GM12892 (cell line): ENCODE data around the gene ABI3. TPM values are rescaled to one million over a fixed set of nuclear protein-coding genes. Genes with fewer than 3 reads are reported as not detected.
"Not testable (repeated sequence)": the region's sequence is repeated elsewhere in the genome, so short reads cannot be mapped to it uniquely, and the experiment has no call there.

ENCODE experiments used
- DNase-seq: peaks from one replicate; pipeline ENCODE4 v3.0.0; 2011; ENCODE audit not compliant: insufficient read length
- FAIRE-seq: peaks from 2 replicates; lab custom pipeline; 2011; peaks lifted over from hg19 to GRCh38; lab: Jason Lieb, UNC
- POLR2A ChIP-seq: IDR thresholded peaks from 2 replicates; pipeline ENCODE4 v1.6.1; 2011; ENCODE audit warnings: low read depth, low read length, control low read depth
- POLR2AphosphoS5 ChIP-seq: IDR thresholded peaks from 2 replicates; pipeline ENCODE4 v1.6.1; 2011; ENCODE audit warnings: low read depth, low read length, control low read depth
- TAF1 ChIP-seq: IDR thresholded peaks from 2 replicates; pipeline ENCODE4 v1.6.1; 2011; ENCODE audit warnings: low read depth, mild to moderate bottlenecking, control low read depth, low read length, borderline replicate concordance
- polyA plus RNA-seq: library from polyadenylated mRNA; unstranded; fragments of >200 nt; gene quantifications from one replicate; pipeline ENCODE4 v1.2.1, GENCODE V29; 2012; ENCODE audit warnings: missing spikeins, inconsistent platforms; ENCODE audit not compliant: missing spikeins

ABI3 gene
- polyA plus RNA-seq: 22.7 TPM

GRCh38 chr17:49210158-49211029 lies at the start of gene ABI3, which contains the start of gene GNGT2:
TSS of gene ABI3 (plus strand) at chr17:49210707. CDS start at chr17:49210725, 18 bp downstream.
TSS of gene GNGT2 (minus strand) at chr17:49210574. CDS start at chr17:49207422, 3,152 bp downstream.
- TF ChIP-seq POLR2AphosphoS5 (peak; percentile 97), POLR2A (peak; percentile 97), TAF1 (peak; percentile 98)
- FAIRE-seq: peak; percentile 97
- peak; percentile 92 for DNase-seq

- FAIRE-seq (no peak), DNase-seq (no peak)
- no peak for TF ChIP-seq POLR2AphosphoS5
- TF ChIP-seq TAF1: no peak
- TF ChIP-seq POLR2A: no peak
Observed at GRCh38 chr17:49162866-49163265, 47.6 kb upstream of the ABI3 start.

GRCh38 chr17:49165143-49165542 lies 45.4 kb upstream of the ABI3 start:
- DNase-seq: no peak
- TF ChIP-seq POLR2AphosphoS5: no peak
- TF ChIP-seq TAF1: no peak
- no peak for TF ChIP-seq POLR2A
- FAIRE-seq: no peak

GRCh38 chr17:49168706-49169105 lies 41.8 kb upstream of the ABI3 start:
- DNase-seq: no peak
- TF ChIP-seq TAF1 (no peak), POLR2A (no peak), POLR2AphosphoS5 (no peak)
- no peak for FAIRE-seq

- TF ChIP-seq POLR2A: no peak
- no peak for TF ChIP-seq TAF1
- TF ChIP-seq POLR2AphosphoS5: no peak
- DNase-seq (no peak), FAIRE-seq (no peak)
Observed at GRCh38 chr17:49170216-49170615, 40.3 kb upstream of the ABI3 start.

- not testable (repeated sequence) for FAIRE-seq, DNase-seq
Observed at GRCh38 chr17:49170711-49171110, 39.8 kb upstream of the ABI3 start.

- not testable (repeated sequence) for DNase-seq, FAIRE-seq
Observed at GRCh38 chr17:49175978-49176377, 34.5 kb upstream of the ABI3 start.

- TF ChIP-seq TAF1 (no peak), POLR2AphosphoS5 (no peak), POLR2A (no peak)
- FAIRE-seq: peak; percentile 48
- DNase-seq: peak; percentile 25
Observed at GRCh38 chr17:49180303-49180702, 30.2 kb upstream of the ABI3 start.

- TF ChIP-seq POLR2A: no peak
- TF ChIP-seq POLR2AphosphoS5: no peak
- TF ChIP-seq TAF1: no peak
- FAIRE-seq: no peak
- no peak for DNase-seq
Observed at GRCh38 chr17:49180998-49181635, 29.4 kb upstream of the ABI3 start.

- TF ChIP-seq POLR2AphosphoS5 (no peak), TAF1 (no peak), POLR2A (no peak)
- no peak for FAIRE-seq
- no peak for DNase-seq
Observed at GRCh38 chr17:49183341-49183740, 27.2 kb upstream of the ABI3 start.

GRCh38 chr17:49183801-49184200 lies 26.7 kb upstream of the ABI3 start:
- no peak for FAIRE-seq
- no peak for DNase-seq

GRCh38 chr17:49184522-49184921 lies 26.0 kb upstream of the ABI3 start:
- not testable (repeated sequence) for DNase-seq, FAIRE-seq

More at GRCh38 chr17:49183801-49184200, 26.7 kb upstream of the ABI3 start:
- TF ChIP-seq POLR2AphosphoS5 (no peak), POLR2A (no peak), TAF1 (no peak)

- not testable (repeated sequence) for DNase-seq, FAIRE-seq
Observed at GRCh38 chr17:49185381-49185780, 25.1 kb upstream of the ABI3 start.
